H1 (cell line): Measurements from ENCODE around the gene NWD2. TPM values are rescaled to one million over a fixed set of nuclear protein-coding genes. Genes with fewer than 3 reads are reported as not detected.
"Not testable (repeated sequence)": the region's sequence is repeated elsewhere in the genome, so short reads cannot be mapped to it uniquely, and the experiment has no call there.

Experiments used
- CTCF ChIA-PET: fragments of 300-600 bp; sonication (Branson Sonifier 250); formaldehyde crosslinking; loops from one replicate; lab custom pipeline; 2021; ENCODE audit not compliant: partially characterized antibody; lab: Charles Lee
- POLR2A ChIA-PET: fragments of 300-600 bp; sonication (Branson Sonifier 250); formaldehyde crosslinking; loops from one replicate; lab custom pipeline; 2021; ENCODE audit warnings: inconsistent platforms; ENCODE audit not compliant: partially characterized antibody; lab: Charles Lee
- DNase-seq, 2 experiments: peaks; one replicate each; pipeline versions ENCODE4 v3.0.0 to v3.0.0-alpha.2; 2010 to 2022; ENCODE audit warnings: low spot score in 2 of 2, low read depth in 1 of 2, mixed read lengths in 1 of 2
- FAIRE-seq: peaks from 2 replicates; lab custom pipeline; 2011; peaks lifted over from hg19 to GRCh38; lab: Jason Lieb, UNC
- H2AFZ ChIP-seq: 2 replicates; pipeline ENCODE4 v1.8.1; 2012; ENCODE audit warnings: low read length, inconsistent platforms
- H2AK5ac ChIP-seq: 2 replicates; pipeline ENCODE4 v1.6.1; 2013; ENCODE audit warnings: low read depth, low read length
- H2BK120ac ChIP-seq: replicated peaks from 2 replicates; pipeline ENCODE3; 2013; ENCODE audit warnings: low read depth, low read length, inconsistent platforms
- H2BK12ac ChIP-seq: 2 replicates; pipeline ENCODE4 v1.6.1; 2013; ENCODE audit warnings: low read depth, low read length
- H2BK15ac ChIP-seq: 2 replicates; pipeline ENCODE4 v1.6.1; 2013; ENCODE audit warnings: low read length
- H2BK20ac ChIP-seq: 2 replicates; pipeline ENCODE4 v1.6.1; 2013; ENCODE audit warnings: low read length
- H2BK5ac ChIP-seq: 2 replicates; pipeline ENCODE4 v1.6.1; 2013; ENCODE audit warnings: low read depth, low read length
- H3K14ac ChIP-seq: 2 replicates; pipeline ENCODE4 v1.6.1; 2013; ENCODE audit warnings: inconsistent platforms; ENCODE audit not compliant: insufficient read length
- H3K18ac ChIP-seq: 2 replicates; pipeline ENCODE4 v1.6.1; 2013; ENCODE audit warnings: low read length; ENCODE audit errors: extremely low read depth
- H3K23ac ChIP-seq: 2 replicates; pipeline ENCODE4 v1.6.1; 2013; ENCODE audit warnings: inconsistent platforms; ENCODE audit not compliant: insufficient read length
- H3K23me2 ChIP-seq: 2 replicates; pipeline ENCODE4 v1.6.1; 2013; ENCODE audit warnings: low read depth, low read length
- H3K27ac ChIP-seq: 2 replicates; pipeline ENCODE4 v1.6.1; 2011; ENCODE audit warnings: low read depth, low read length, inconsistent platforms
- H3K27me3 ChIP-seq, 4 experiments: replicated peaks in 1 of 4; 1 replicate in 1 of 4; 2 replicates in 3 of 4; pipeline versions ENCODE4 v1.6.1 to v1.8.1; 2011 to 2013; ENCODE audit warnings: low read length in 3 of 4, mild to moderate bottlenecking in 3 of 4, inconsistent platforms in 2 of 4, mixed read lengths in 2 of 4, moderate library complexity in 1 of 4; ENCODE audit not compliant: control insufficient read depth in 3 of 4, insufficient read depth in 3 of 4; ENCODE audit errors: extremely low read depth in 1 of 4
- H3K36me3 ChIP-seq, 4 experiments: 2 replicates each; pipeline versions ENCODE4 v1.6.1 to v1.8.1; 2011 to 2013; ENCODE audit warnings: mild to moderate bottlenecking in 4 of 4, low read length in 3 of 4, moderate library complexity in 2 of 4, control low read depth in 1 of 4, inconsistent platforms in 1 of 4; ENCODE audit not compliant: insufficient read depth in 4 of 4, control insufficient read depth in 2 of 4
- H3K4ac ChIP-seq: replicated peaks from 2 replicates; pipeline ENCODE3; 2013; ENCODE audit warnings: low read length, low read depth, mixed read lengths, inconsistent platforms; ENCODE audit not compliant: insufficient read length
- H3K4me1 ChIP-seq, 4 experiments: replicated peaks in 1 of 4; 1 replicate in 1 of 4; 2 replicates in 3 of 4; pipeline versions ENCODE4 v1.6.1 to v1.8.1; 2011 to 2013; ENCODE audit warnings: low read length in 3 of 4, inconsistent platforms in 2 of 4, mixed read lengths in 1 of 4; ENCODE audit not compliant: insufficient read depth in 4 of 4, control insufficient read depth in 3 of 4
- H3K4me2 ChIP-seq, 2 experiments: 2 replicates each; pipeline versions ENCODE4 v1.6.1 to v1.8.1; 2011 to 2013; ENCODE audit warnings: low read depth in 2 of 2, low read length in 2 of 2, control low read depth in 1 of 2, inconsistent platforms in 1 of 2, mild to moderate bottlenecking in 1 of 2; ENCODE audit not compliant: insufficient read depth in 1 of 2
- H3K4me3 ChIP-seq, 4 experiments: fragments of 200-600, 300-600 bp in 1 of 4; sonication (generic), shearing (Covaris generic), sonication (Bioruptor Twin) in 1 of 4; 2 replicates each; pipeline versions ENCODE4 v1.5.1 to v1.8.1; 2011 to 2016; ENCODE audit warnings: low read length in 4 of 4, low read depth in 3 of 4, control low read depth in 2 of 4, inconsistent platforms in 2 of 4, mild to moderate bottlenecking in 2 of 4, mixed read lengths in 1 of 4, moderate library complexity in 1 of 4; ENCODE audit not compliant: insufficient read depth in 2 of 4; ENCODE audit errors: extremely low read depth in 1 of 4
- H3K56ac ChIP-seq: replicated peaks from 2 replicates; pipeline ENCODE3; 2013; ENCODE audit warnings: low read depth, mild to moderate bottlenecking, mixed read lengths, low read length, inconsistent platforms; ENCODE audit not compliant: insufficient read length
- H3K79me1 ChIP-seq: 2 replicates; pipeline ENCODE4 v1.6.1; 2013; ENCODE audit warnings: low read depth, low read length, control low read depth
- H3K79me2 ChIP-seq, 2 experiments: 2 replicates each; pipeline versions ENCODE4 v1.6.1 to v1.8.1; 2012 to 2013; ENCODE audit warnings: low read length in 2 of 2, mild to moderate bottlenecking in 2 of 2, inconsistent platforms in 1 of 2; ENCODE audit not compliant: insufficient read depth in 2 of 2, control insufficient read depth in 1 of 2
- H3K9ac ChIP-seq, 4 experiments: replicated peaks in 1 of 4; 1 replicate in 1 of 4; 2 replicates in 3 of 4; pipeline versions ENCODE4 v1.6.1 to v1.8.1; 2011 to 2013; ENCODE audit warnings: low read depth in 3 of 4, low read length in 3 of 4, control low read depth in 2 of 4, mild to moderate bottlenecking in 2 of 4, moderate library complexity in 2 of 4, inconsistent platforms in 1 of 4; ENCODE audit errors: extremely low read depth in 1 of 4
- H3K9me3 ChIP-seq, 2 experiments: 2 replicates each; pipeline versions ENCODE4 v1.6.1 to v1.8.1; 2012 to 2013; ENCODE audit warnings: mild to moderate bottlenecking in 2 of 2, moderate library complexity in 2 of 2, control low read depth in 1 of 2, inconsistent platforms in 1 of 2, low read depth in 1 of 2, low read length in 1 of 2, mixed read lengths in 1 of 2; ENCODE audit not compliant: insufficient read depth in 2 of 2
- H4K20me1 ChIP-seq, 2 experiments: replicated peaks in 1 of 2; 2 replicates each; pipeline versions ENCODE3 to v1.8.1; 2011 to 2013; ENCODE audit warnings: inconsistent platforms in 2 of 2, low read length in 2 of 2, mild to moderate bottlenecking in 1 of 2; ENCODE audit not compliant: insufficient read depth in 2 of 2, control insufficient read depth in 1 of 2
- H4K5ac ChIP-seq: 2 replicates; pipeline ENCODE4 v1.6.1; 2013; ENCODE audit warnings: low read length, low read depth, mixed read lengths, inconsistent platforms; ENCODE audit not compliant: insufficient read length
- H4K8ac ChIP-seq: 2 replicates; pipeline ENCODE4 v1.8.0; 2013; ENCODE audit warnings: mild to moderate bottlenecking, moderate library complexity, low read length, inconsistent platforms; ENCODE audit not compliant: insufficient read depth; ENCODE audit errors: extremely low read depth
- H4K91ac ChIP-seq: replicated peaks from 2 replicates; pipeline ENCODE3; 2013; ENCODE audit warnings: low read length, mixed read lengths, inconsistent platforms; ENCODE audit not compliant: insufficient read length
- WGBS, 2 experiments: shearing (Covaris generic) in 1 of 2; methylation state at CpG; one replicate each; pipeline versions ENCODE4 v1.1.6 to v1.1.7; 2013 to 2015; ENCODE audit warnings: low lambda C conversion rate in 2 of 2, mixed read lengths in 2 of 2, inconsistent platforms in 1 of 2, low coverage in 1 of 2, missing lambda C conversion rate in 1 of 2; ENCODE audit not compliant: insufficient replicate concordance in 2 of 2, insufficient coverage in 1 of 2, insufficient read length in 1 of 2; ENCODE audit errors: extremely low coverage in 1 of 2, missing lambda C conversion rate in 1 of 2; 5-methylcytosine and 5-hydroxymethylcytosine counted together
- polyA plus RNA-seq, 7 experiments: library from polyadenylated mRNA; depleted of rRNA in 3 of 7; stranded (reverse) in 5 of 7; unstranded in 2 of 7; fragments of >200 nt in 5 of 7; fragments of 200-250 nt in 2 of 7; gene quantifications; 1 replicate in 5 of 7; 2 replicates in 1 of 7; 4 replicates in 1 of 7; pipeline versions ENCODE4 v1.2.1 to v1.2.3, GENCODE V29; 2011 to 2013; ENCODE audit warnings: missing spikeins in 2 of 7, mixed read lengths in 2 of 7
- total RNA-seq: library from RNA; stranded (reverse); fragmentation: NEBNext Ultra II Directional; extraction: Animal tissue kit (Norgen Biotek cat#: 25700); gene quantifications from 2 replicates; pipeline ENCODE4 v1.2.1, GENCODE V29; 2021

Gene NWD2
- total and polyA plus RNA-seq, 2 of the 8 experiments (the other 6 are each of a cell fraction or from before 2014, with no cell fraction given) = under 0.01 TPM; not detected in 1

DNA sequence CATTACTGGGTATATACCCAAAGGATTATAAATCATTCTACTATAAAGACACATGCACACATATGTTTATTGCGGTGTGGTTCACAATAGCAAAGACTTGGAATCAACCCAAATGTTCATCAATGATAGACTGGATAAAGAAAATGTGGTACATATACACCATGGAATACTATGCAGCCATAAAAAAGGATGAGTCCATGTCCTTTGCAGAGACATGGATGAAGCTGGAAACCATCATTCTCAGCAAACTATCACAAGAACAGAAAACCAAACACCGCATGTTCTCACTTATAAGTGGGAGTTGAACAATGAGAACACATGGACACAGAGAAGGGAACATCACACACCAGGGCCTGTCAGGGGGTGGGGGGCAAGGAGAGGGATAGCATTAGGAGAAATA lies 169.1 kb downstream of the NWD2 start:
- H2BK15ac ChIP-seq, H3K9me3 ChIP-seq, H4K20me1 ChIP-seq, H3K9ac ChIP-seq, H3K18ac ChIP-seq, H3K23ac ChIP-seq, H3K4me3 ChIP-seq, H3K79me2 ChIP-seq, H3K27me3 ChIP-seq, POLR2A ChIA-PET, H2BK20ac ChIP-seq, H3K4me2 ChIP-seq, DNase-seq, H2BK5ac ChIP-seq, H3K14ac ChIP-seq, H3K4me1 ChIP-seq, H3K27ac ChIP-seq, H2AFZ ChIP-seq, H2BK12ac ChIP-seq, H3K36me3 ChIP-seq, H3K23me2 ChIP-seq, H2AK5ac ChIP-seq, H4K91ac ChIP-seq, FAIRE-seq, H2BK120ac ChIP-seq, H4K5ac ChIP-seq, H3K4ac ChIP-seq, H4K8ac ChIP-seq, H3K79me1 ChIP-seq, H3K56ac ChIP-seq: not testable (repeated sequence)
- 94% methylated on average over 2 of the region's 2 CpGs; no CpG with 5 or more reads in 1 of the 2 experiments for WGBS, 2 experiments
- CTCF ChIA-PET = interaction anchor here (1.3 kb wide), 1 partner anchor 24 kb away, joined by 3 read pairs; no protein-coding TSS in a partner anchor
